H9 (cell line): ENCODE data around the gene LY6G5C. TPM values are rescaled to one million over a fixed set of nuclear protein-coding genes. Genes with fewer than 3 reads are reported as not detected.

Experiments used
- DNase-seq: peaks from one replicate; pipeline ENCODE4 v3.0.0-alpha.2; 2017
- H2AFZ ChIP-seq: one replicate; pipeline ENCODE4 v1.6.1; 2013; ENCODE audit warnings: mild to moderate bottlenecking, low read length, control low read depth, moderate library complexity
- H2AK5ac ChIP-seq: 2 replicates; pipeline ENCODE4 v1.6.1; 2013; ENCODE audit warnings: low read length, control low read depth, mixed read lengths; ENCODE audit not compliant: insufficient read length
- H2BK120ac ChIP-seq: one replicate; pipeline ENCODE4 v1.6.1; 2013; ENCODE audit warnings: low read depth, mild to moderate bottlenecking, low read length, control low read depth, inconsistent platforms; ENCODE audit not compliant: poor library complexity, severe bottlenecking
- H2BK12ac ChIP-seq: 2 replicates; pipeline ENCODE4 v1.6.1; 2013; ENCODE audit warnings: low read length, control low read depth, mixed read lengths, low read depth; ENCODE audit not compliant: insufficient read length
- H2BK15ac ChIP-seq: 2 replicates; pipeline ENCODE4 v1.6.1; 2013; ENCODE audit warnings: low read depth, low read length, control low read depth
- H2BK20ac ChIP-seq: one replicate; pipeline ENCODE4 v1.6.1; 2013; ENCODE audit warnings: low read depth, mild to moderate bottlenecking, low read length, control low read depth, inconsistent platforms; ENCODE audit not compliant: poor library complexity, severe bottlenecking
- H2BK5ac ChIP-seq: 2 replicates; pipeline ENCODE4 v1.6.1; 2013; ENCODE audit warnings: low read length, control low read depth, mixed read lengths; ENCODE audit not compliant: insufficient read length
- H3K14ac ChIP-seq: 2 replicates; pipeline ENCODE4 v1.6.1; 2013; ENCODE audit warnings: low read length, control low read depth; ENCODE audit not compliant: insufficient read depth
- H3K18ac ChIP-seq: 2 replicates; pipeline ENCODE4 v1.6.1; 2013; ENCODE audit warnings: low read depth, mild to moderate bottlenecking, mixed read lengths, low read length, control low read depth; ENCODE audit not compliant: insufficient read length
- H3K23ac ChIP-seq: 2 replicates; pipeline ENCODE4 v1.6.1; 2013; ENCODE audit warnings: low read length, control low read depth, mixed read lengths, low read depth; ENCODE audit not compliant: insufficient read length
- H3K23me2 ChIP-seq: 2 replicates; pipeline ENCODE4 v1.6.1; 2013; ENCODE audit warnings: low read depth, mild to moderate bottlenecking, mixed read lengths, low read length, control low read depth; ENCODE audit not compliant: insufficient read length, poor library complexity, severe bottlenecking
- H3K27ac ChIP-seq: 2 replicates; pipeline ENCODE4 v1.5.1; 2013; ENCODE audit warnings: low read length, control low read depth, mixed read lengths, low read depth; ENCODE audit not compliant: insufficient read length
- H3K27me3 ChIP-seq: 2 replicates; pipeline ENCODE4 v1.6.1; 2013; ENCODE audit warnings: low read length, control low read depth, inconsistent platforms; ENCODE audit not compliant: insufficient read depth
- H3K4ac ChIP-seq: 2 replicates; pipeline ENCODE4 v1.6.1; 2013; ENCODE audit warnings: low read depth, mild to moderate bottlenecking, control low read depth, inconsistent platforms, low read length, moderate library complexity
- H3K4me1 ChIP-seq: 2 replicates; pipeline ENCODE4 v1.6.1; 2013; ENCODE audit warnings: low read length, control low read depth, inconsistent platforms; ENCODE audit not compliant: insufficient read depth
- H3K4me2 ChIP-seq: 2 replicates; pipeline ENCODE4 v1.6.1; 2013; ENCODE audit warnings: low read length, control low read depth, mixed read lengths; ENCODE audit not compliant: insufficient read length, insufficient read depth
- H3K56ac ChIP-seq: 2 replicates; pipeline ENCODE4 v1.6.1; 2013; ENCODE audit warnings: low read depth, mild to moderate bottlenecking, mixed read lengths, low read length, control low read depth; ENCODE audit not compliant: insufficient read length
- H3K79me1 ChIP-seq: 2 replicates; pipeline ENCODE4 v1.6.1; 2013; ENCODE audit warnings: low read depth, mild to moderate bottlenecking, moderate library complexity, low read length, control low read depth, inconsistent platforms; ENCODE audit not compliant: insufficient read depth, poor library complexity, severe bottlenecking
- H3K79me2 ChIP-seq: 2 replicates; pipeline ENCODE4 v1.6.1; 2013; ENCODE audit warnings: low read length, control low read depth, inconsistent platforms; ENCODE audit not compliant: insufficient read depth
- H3K9ac ChIP-seq: 2 replicates; pipeline ENCODE4 v1.6.1; 2013; ENCODE audit warnings: low read length, control low read depth, mixed read lengths; ENCODE audit not compliant: insufficient read length; ENCODE audit errors: extremely low read depth
- H3K9me3 ChIP-seq: one replicate; pipeline ENCODE4 v1.6.1; 2013; ENCODE audit warnings: low read depth, low read length, inconsistent platforms; ENCODE audit not compliant: control insufficient read depth
- H3T11ph ChIP-seq: one replicate; pipeline ENCODE4 v1.6.1; 2013; ENCODE audit warnings: mild to moderate bottlenecking, low read length, control low read depth, inconsistent platforms
- H4K20me1 ChIP-seq: one replicate; pipeline ENCODE4 v1.6.1; 2013; ENCODE audit not compliant: control insufficient read depth, insufficient read length, insufficient read depth
- H4K5ac ChIP-seq: 2 replicates; pipeline ENCODE4 v1.6.1; 2013; ENCODE audit warnings: low read depth, mild to moderate bottlenecking, mixed read lengths, low read length, control low read depth; ENCODE audit not compliant: insufficient read length
- H4K8ac ChIP-seq: replicated peaks from 2 replicates; pipeline ENCODE4 v1.6.1; 2013; ENCODE audit warnings: low read length, control low read depth, mixed read lengths, low read depth; ENCODE audit not compliant: insufficient read length
- H4K91ac ChIP-seq: 2 replicates; pipeline ENCODE4 v1.6.1; 2013; ENCODE audit warnings: low read depth, mild to moderate bottlenecking, moderate library complexity, mixed read lengths, low read length, control low read depth; ENCODE audit not compliant: insufficient read length
- H3K27ac Mint-ChIP-seq, 3 experiments: 2 replicates in 2 of 3; 3 replicates in 1 of 3; pipeline ENCODE4 v1.8.0; 2020 to 2021; ENCODE audit warnings: mixed read lengths in 3 of 3, mild to moderate bottlenecking in 1 of 3, moderate library complexity in 1 of 3
- H3K27me3 Mint-ChIP-seq: 2 replicates; pipeline ENCODE4 v1.8.0; 2021; ENCODE audit warnings: low read depth, mild to moderate bottlenecking, moderate library complexity, mixed read lengths
- H3K36me3 Mint-ChIP-seq, 3 experiments: 2 replicates in 2 of 3; 3 replicates in 1 of 3; pipeline ENCODE4 v1.8.0; 2020 to 2021; ENCODE audit warnings: low read depth in 3 of 3, mixed read lengths in 3 of 3; ENCODE audit not compliant: insufficient read depth in 1 of 3
- H3K4me1 Mint-ChIP-seq, 2 experiments: 2 replicates each; pipeline ENCODE4 v1.8.0; 2020; ENCODE audit warnings: mixed read lengths in 2 of 2
- H3K4me3 Mint-ChIP-seq, 2 experiments: 2 replicates in 1 of 2; 3 replicates in 1 of 2; pipeline ENCODE4 v1.8.0; 2020 to 2021; ENCODE audit warnings: mild to moderate bottlenecking in 2 of 2, mixed read lengths in 2 of 2, moderate library complexity in 1 of 2
- H3K9me3 Mint-ChIP-seq, 2 experiments: 2 replicates in 1 of 2; 3 replicates in 1 of 2; pipeline ENCODE4 v1.8.0; 2020; ENCODE audit warnings: mild to moderate bottlenecking in 2 of 2, mixed read lengths in 2 of 2, moderate library complexity in 1 of 2
- WGBS: extraction: QIAGEN DNeasy Blood & Tissue Kit; methylation state at CpG from one replicate; pipeline ENCODE4 v1.1.7; 2013; ENCODE audit warnings: missing lambda C conversion rate, low lambda C conversion rate, mixed read lengths; ENCODE audit not compliant: insufficient read length; ENCODE audit errors: extremely low coverage; 5-methylcytosine and 5-hydroxymethylcytosine counted together
- total RNA-seq: library from RNA; stranded (reverse); gene quantifications from 2 replicates; pipeline ENCODE4 v1.2.1, GENCODE V29; 2021
- TF ChIP-seq, protein P1 (sequence below): fragments of 200-600 bp; sonication (generic); conservative IDR thresholded peaks from 3 replicates; pipeline ENCODE4 v1.8.0; 2021; ENCODE audit warnings: antibody characterized with exemption, mild to moderate bottlenecking

The LY6G5C gene
- total RNA-seq, 1 experiment from 2014 or later, result 2.2 TPM

DNA sequence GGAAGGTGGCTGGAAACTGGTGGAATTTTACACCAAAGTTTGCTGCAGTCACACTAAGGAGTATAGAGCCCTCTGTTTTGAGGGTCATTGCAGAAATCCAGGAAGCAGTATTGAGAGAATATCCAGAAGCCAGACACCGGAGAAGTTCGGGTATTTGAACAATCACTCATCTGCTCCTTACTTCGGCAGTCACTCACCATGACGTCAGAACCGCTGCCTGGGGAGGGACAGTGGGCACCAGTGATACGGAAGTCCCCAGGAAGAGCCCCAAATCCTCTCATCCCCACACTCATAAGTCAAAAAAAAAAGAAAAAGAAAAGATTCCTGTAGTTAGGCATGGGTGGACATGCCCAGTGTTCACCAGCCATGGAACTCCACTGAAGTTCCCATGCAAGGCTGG lies 4.0 kb downstream of the LY6G5C start:
- Mint-ChIP-seq H3K4me1 (peaks cover 12 to 17% of the 10 kb centered on the region in 2 experiments), H3K36me3 (peaks cover 10 to 19% (median 16%) of the 10 kb centered on the region in 3 experiments; a peak in 6 of 7 replicates), H3K27me3 (peaks cover 17% of the 10 kb centered on the region), H3K27ac (no peak overlapping the region), H3K4me3 (peak overlapping the region in 1 of 2 experiments; percentile 17; a peak in 1 of 5 replicates), H3K9me3 (no peaks in the 10 kb centered on the region; a peak in 1 of 5 replicates)
- no peaks in the 10 kb centered on the region for H3K9me3 ChIP-seq
- H2BK5ac ChIP-seq, result no peak overlapping the region
- TF ChIP-seq, protein P1, sequence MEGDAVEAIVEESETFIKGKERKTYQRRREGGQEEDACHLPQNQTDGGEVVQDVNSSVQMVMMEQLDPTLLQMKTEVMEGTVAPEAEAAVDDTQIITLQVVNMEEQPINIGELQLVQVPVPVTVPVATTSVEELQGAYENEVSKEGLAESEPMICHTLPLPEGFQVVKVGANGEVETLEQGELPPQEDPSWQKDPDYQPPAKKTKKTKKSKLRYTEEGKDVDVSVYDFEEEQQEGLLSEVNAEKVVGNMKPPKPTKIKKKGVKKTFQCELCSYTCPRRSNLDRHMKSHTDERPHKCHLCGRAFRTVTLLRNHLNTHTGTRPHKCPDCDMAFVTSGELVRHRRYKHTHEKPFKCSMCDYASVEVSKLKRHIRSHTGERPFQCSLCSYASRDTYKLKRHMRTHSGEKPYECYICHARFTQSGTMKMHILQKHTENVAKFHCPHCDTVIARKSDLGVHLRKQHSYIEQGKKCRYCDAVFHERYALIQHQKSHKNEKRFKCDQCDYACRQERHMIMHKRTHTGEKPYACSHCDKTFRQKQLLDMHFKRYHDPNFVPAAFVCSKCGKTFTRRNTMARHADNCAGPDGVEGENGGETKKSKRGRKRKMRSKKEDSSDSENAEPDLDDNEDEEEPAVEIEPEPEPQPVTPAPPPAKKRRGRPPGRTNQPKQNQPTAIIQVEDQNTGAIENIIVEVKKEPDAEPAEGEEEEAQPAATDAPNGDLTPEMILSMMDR, result no peak
- no peak overlapping the region for H3K23ac ChIP-seq
- H2BK20ac ChIP-seq, result no peak overlapping the region
- H3K79me2 ChIP-seq, result no peaks in the 10 kb centered on the region
- H3K4me2 ChIP-seq, result no peak overlapping the region
- no peaks in the 10 kb centered on the region for H3K79me1 ChIP-seq
- no peak overlapping the region for H4K5ac ChIP-seq
- H2AK5ac ChIP-seq, result no peak overlapping the region
- no peak overlapping the region for H4K91ac ChIP-seq
- H2AFZ ChIP-seq, result no peak overlapping the region
- H3K18ac ChIP-seq, result no peak overlapping the region
- H3K56ac ChIP-seq, result no peak overlapping the region
- no peak for DNase-seq
- no peak overlapping the region for H4K8ac ChIP-seq
- no peak overlapping the region for H3K27ac ChIP-seq
- no peak overlapping the region for H2BK120ac ChIP-seq
- H3T11ph ChIP-seq, result no peak overlapping the region
- H3K27me3 ChIP-seq, result no peaks in the 10 kb centered on the region; the same call in 1 of the 2 replicates
- H2BK15ac ChIP-seq, result no peak overlapping the region
- H3K4ac ChIP-seq, result no peak overlapping the region
- WGBS, result no CpG with 5 or more reads among the region's 6 CpGs
- peaks cover 9% of the 10 kb centered on the region for H3K23me2 ChIP-seq
- H3K14ac ChIP-seq, result no peak overlapping the region
- no peaks in the 10 kb centered on the region for H4K20me1 ChIP-seq
- no peak overlapping the region for H3K9ac ChIP-seq
- no peak overlapping the region for H2BK12ac ChIP-seq
- no peaks in the 10 kb centered on the region for H3K4me1 ChIP-seq
